ENCODE data around the gene CAMK2D.

- no peak for TF ChIP-seq POLR2AphosphoS5 (IDR thresholded peaks at IDR 0.05; ENCODE audit: borderline replicate concordance, low read depth, low read length)
- TF ChIP-seq EZH2 (IDR thresholded peaks at IDR 0.05), result no peak
- no peak for TF ChIP-seq FOXP2 (optimal IDR thresholded peaks at IDR 0.05; ENCODE audit: control extremely low read depth, extremely low read length, insufficient read depth)
Measured at GRCh38 chr4:113643505-113643904, 118.0 kb downstream of the CAMK2D start.
